Measurements from ENCODE around the gene RPS19BP1.

RPS19BP1 gene, protein sequence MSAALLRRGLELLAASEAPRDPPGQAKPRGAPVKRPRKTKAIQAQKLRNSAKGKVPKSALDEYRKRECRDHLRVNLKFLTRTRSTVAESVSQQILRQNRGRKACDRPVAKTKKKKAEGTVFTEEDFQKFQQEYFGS

DNA sequence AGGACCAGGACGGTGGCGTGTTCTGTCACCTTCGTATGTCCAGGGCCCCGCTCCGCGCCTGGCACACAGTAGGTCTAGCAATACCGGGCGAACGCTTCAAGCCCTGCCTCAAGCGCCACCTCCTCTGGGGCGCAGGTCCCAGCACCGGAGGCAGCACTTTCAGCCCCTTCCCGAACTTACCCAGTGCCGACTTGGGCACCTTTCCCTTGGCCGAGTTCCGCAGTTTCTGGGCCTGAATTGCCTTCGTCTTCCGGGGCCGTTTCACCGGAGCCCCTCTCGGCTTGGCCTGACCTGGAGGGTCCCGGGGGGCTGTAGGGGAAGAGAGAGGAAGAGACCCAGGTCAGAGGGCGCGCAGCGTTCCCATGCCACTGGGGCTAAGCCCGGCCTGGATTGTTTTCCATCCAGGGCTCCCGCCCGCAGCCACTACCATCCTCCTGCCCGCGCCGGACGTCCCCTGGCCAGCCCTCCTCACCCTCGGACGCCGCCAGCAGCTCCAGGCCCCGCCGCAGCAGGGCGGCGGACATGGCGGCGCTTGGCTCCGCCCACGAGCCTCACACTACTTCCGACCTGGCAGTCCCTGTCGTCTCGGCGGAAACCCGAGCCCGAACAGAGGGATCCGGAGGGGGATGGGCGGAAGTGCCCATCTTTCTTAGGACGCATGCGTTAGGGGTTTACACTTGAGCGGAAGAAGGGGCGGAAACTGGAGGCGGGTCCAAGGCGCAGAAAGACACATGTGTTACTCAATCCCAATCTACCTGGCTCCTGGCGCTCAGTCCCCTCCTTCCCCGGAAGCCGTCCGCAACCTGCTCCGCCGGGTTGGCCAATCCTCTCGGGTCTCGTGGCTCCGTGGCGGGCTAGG, at the start of gene RPS19BP1:
Gene RPS19BP1 (minus strand): TSS at position 534 of the 859 bp plus-strand sequence. CDS start 10 bp downstream, at position 524.
- peak; percentile 100 for DNase-seq

DNA sequence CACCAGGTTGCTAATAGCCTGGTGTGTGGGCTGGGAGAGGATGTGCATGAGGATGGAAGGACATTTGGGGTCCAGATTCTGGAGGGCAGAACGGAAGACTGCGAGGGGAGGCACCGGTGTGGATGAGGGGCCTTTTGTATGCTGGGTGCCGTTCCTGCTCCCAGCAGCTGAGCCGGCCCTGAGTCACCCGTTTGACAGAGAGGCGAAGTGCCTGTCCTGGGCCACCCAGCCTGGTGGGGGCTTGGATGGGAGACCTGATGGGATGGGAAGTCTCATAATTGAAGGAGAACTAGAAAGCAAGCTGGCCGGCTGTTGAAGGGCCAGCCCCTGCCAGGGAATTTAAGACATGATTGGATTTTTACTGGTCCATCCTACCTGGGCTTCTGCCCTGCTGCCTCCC, 48.8 kb upstream of the RPS19BP1 start:
- no peak for DNase-seq

DNA sequence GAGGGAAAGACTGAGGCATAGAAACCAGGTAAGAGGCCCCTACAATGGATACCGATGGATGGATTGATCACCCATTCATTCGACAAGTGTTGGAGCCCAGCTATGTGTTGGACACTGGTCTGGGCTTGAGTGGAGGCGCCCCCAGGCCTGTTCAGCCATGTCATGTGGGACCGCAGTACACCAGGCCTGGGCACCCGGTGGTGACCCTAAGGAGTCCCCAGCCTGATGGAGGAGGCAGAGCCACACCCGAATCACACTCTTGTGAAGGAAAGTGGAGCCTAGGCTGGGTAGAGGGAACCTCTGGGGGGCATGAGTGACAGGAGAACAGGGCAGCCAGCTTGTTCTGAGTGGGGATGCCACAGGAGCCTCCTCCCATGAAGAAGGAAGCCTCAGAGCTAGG, 48.2 kb upstream of the RPS19BP1 start:
- no peak for DNase-seq

GRCh38 chr22:39580006-39580441, 47.5 kb upstream of the RPS19BP1 start:
- no peak for DNase-seq

DNA sequence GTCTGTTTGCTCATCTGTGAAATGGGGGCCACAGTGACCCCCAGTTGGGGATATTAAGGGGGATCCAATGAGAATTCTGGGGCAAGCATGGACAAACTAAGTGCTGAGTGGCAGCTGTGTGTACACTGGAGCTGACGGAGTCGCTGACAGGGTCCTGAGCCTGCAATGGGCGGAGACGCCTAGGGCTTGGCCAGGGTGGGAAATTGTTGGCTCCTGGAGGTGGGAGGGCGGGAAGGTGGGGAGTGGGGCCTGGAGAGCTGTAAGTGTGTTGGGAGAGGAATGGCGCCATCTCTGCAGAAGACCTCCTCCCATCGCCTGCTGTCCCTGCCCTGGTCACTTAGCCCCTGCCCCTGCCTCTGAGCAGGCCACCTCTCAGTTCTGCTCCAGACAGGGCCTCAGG, 45.4 kb upstream of the RPS19BP1 start:
- no peak for DNase-seq

DNA sequence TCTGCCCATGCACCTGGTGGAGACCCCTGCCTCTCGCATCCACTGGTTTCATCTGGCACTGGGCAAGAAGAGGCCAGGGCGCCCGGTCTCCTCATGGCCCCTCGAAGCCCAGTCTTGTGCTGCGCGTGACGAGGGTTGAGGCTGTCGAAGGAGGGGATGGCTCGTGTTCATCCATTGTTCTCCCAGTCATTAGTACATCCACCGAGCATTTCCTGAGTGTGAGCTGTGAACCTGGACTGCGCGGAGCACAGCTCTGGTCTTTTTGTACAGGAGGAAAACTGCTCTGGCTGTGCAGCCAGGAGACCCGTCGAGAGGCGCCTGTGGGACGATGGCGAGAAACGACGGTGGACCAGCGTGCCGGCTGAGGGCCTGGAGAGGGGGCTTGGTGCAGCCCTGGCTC, 44.8 kb upstream of the RPS19BP1 start:
- DNase-seq, result no peak

- DNase-seq, result no peak
Observed at GRCh38 chr22:39576027-39576426, 43.5 kb upstream of the RPS19BP1 start.

DNA sequence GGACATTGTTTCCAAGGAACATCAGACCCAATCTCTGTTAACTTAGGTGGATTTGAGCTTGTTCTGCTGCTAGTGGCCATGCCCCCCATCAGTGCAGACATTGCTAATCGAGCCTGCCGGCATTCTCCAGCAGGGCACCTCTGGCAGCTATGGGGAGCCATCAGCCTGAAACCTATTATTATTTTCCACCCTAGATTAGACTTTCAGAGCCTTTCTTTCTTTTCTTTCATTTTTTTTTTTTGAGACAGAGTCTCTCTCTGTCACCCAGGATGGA, 42.9 kb upstream of the RPS19BP1 start:
- no peak for DNase-seq

- DNase-seq, result no peak
Observed at GRCh38 chr22:39574779-39575551, 42.4 kb upstream of the RPS19BP1 start.

GRCh38 chr22:39571538-39571937, 39.0 kb upstream of the RPS19BP1 start:
- no peak for DNase-seq

GRCh38 chr22:39570665-39571064, 38.1 kb upstream of the RPS19BP1 start, which contains the start of gene CACNA1I:
Gene CACNA1I, plus strand, starts transcription at chr22:39570753. Its CDS starts 0 bp downstream, at chr22:39570753.
- DNase-seq, result no peak

DNA sequence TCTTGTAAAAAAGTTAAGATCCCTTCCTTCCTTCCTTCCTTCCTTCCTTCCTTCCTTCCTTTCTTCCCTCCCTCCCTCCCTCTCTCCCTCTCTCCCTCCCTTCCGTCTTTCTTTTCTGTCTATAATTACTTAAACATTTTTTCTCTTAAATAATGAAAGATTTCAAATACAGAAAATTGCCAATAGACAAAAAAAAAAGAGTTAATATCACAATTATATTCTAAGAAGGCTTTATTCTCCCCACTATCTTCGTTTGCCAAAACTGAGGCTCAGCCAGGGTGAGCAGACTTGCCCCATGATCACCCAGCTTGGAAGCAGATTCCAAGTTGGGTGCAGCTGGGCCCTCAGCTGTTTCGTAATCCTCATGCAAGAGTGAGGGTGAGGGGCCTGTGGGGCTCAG, 37.7 kb upstream of the RPS19BP1 start:
- no peak for DNase-seq

DNA sequence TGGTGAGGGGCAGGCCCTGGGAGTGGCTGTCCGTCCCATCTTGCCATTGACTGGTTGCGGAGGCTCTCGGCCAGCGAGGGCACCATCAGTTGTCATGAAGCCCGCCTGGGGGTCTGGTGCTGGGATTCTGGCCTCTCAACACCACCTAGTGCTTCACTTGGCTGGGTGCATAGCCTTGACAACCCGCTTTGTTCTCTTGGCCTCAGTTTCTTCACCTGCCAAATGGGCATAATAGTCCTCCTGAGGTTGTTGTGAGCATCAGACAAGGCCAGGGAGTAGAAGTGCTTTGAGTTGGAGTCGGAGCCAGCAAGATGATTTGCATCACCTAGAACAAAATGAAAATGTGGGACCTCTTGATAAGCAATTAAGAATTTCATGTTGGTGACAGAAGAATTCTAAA, 36.5 kb upstream of the RPS19BP1 start:
- DNase-seq, result no peak

GRCh38 chr22:39568278-39568981, 35.9 kb upstream of the RPS19BP1 start:
- DNase-seq, result no peak

GRCh38 chr22:39567135-39567946, 34.8 kb upstream of the RPS19BP1 start:
- peak; percentile 73 for DNase-seq

DNA sequence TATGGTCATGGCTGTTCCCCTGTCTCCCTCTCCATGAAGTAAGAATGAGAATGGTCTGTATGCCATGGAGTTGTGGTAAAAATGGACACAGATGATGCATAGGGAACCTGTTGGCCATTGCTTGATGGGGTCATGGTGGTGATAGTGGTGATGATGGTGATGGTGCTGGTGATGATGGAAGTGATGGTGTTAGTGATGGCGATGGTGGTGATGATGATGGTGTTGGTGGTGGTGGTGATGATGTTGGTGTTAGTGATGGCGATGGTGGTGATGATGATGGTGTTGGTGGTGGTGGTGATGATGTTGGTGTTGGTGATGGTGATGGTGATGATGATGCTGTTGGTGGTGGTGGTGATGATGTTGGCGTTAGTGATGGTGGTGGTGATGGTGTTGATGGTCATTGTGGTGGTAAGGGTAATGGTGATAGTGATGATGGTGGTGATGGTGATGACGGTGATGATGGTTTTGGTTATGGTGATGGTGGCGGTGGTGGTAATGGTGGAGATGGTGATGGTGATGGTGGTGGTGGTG, 32.9 kb upstream of the RPS19BP1 start:
- DNase-seq, result no peak

DNA sequence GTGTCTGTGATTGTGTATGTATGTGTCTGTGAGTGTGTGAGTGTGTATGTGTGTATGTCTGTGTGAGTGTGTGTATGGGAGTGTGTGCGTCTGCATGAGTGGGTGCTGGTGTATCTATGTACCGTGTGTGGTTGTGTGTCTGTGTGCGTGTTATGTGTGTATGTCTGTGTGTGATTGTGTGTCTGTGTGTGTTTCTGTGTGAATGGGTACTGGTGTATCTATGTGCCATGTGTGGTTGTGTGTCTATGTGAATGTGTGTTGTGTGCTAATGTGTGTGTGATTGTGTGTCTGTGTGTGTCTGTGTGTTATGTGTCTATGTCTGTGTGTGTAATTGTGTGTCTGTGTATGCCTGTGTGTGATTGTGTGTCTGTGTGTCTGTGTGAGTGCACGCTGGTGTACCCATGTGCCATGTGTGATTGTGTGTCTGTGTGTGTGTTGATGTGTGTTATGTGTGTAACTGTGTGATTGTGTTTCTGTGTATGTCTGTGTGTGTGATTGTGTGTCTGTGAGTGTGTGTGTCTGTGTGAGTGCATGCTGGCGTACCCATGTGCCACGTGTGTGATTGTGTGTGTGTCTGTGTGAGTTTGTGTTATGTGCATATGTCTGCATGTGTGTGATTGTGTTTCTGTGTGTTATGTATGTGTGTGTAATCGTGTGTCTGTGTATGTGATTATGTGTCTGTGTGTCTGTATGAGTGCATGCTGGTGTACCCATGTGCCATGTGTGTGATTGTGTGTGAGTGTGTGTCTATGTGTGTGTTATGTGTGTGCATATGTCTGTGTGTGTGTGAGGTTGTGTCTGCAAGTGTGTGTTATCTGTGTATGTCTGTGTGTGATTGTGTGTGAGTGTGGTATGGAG, 31.3 kb upstream of the RPS19BP1 start:
- DNase-seq, result no peak

DNA sequence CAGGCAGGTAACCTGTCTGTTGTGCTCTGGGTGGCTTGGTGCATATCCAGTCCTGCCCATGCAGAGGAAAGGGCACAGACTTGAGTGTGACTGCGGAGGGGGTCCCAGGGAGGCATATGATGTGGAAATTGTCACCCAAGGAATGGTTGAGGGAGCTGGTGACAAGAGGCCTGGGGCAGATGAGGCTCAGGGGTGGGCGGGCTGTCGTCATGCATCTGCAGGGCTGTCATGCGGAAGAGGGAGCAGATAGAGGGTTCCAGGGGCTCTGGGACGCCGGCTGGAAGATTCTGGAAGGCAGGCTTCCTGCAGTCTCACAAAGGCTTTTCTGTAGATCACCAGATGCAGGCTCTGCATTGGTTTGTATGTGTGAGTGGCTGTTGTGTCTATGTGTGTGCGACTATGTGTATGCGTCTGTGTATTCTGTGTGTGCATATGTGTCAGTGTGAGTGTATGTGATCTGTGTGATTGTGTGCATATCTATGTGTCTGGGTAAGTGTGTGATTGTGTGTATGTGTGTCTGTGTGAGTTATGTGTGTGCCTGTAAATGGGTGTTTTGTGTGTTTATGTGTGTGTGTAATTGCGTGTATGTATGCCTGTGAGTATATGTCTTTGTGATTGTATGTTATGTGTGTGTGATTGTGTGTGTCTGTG, 30.4 kb upstream of the RPS19BP1 start:
- DNase-seq, result no peak

DNA sequence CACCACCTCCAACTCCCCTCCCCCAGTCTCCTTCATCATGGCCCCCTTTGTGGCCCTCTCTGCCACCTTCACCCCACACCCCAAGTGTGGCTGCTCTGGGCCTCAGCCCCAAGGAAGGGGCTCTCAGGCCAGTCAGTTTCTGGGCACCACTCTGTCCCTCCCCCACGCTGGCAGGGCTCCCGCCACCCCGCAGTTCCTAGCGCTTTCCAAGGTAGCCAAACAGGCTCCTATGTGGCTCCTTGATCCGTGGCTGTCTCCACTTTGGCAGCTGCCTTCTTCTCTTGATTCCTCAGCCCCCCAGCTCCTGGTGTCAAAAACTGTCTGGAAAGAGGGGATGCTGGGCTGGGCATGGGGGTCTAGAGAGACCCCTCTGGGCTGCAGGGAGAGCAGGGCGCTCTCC, 27.6 kb upstream of the RPS19BP1 start:
- no peak for DNase-seq

DNA sequence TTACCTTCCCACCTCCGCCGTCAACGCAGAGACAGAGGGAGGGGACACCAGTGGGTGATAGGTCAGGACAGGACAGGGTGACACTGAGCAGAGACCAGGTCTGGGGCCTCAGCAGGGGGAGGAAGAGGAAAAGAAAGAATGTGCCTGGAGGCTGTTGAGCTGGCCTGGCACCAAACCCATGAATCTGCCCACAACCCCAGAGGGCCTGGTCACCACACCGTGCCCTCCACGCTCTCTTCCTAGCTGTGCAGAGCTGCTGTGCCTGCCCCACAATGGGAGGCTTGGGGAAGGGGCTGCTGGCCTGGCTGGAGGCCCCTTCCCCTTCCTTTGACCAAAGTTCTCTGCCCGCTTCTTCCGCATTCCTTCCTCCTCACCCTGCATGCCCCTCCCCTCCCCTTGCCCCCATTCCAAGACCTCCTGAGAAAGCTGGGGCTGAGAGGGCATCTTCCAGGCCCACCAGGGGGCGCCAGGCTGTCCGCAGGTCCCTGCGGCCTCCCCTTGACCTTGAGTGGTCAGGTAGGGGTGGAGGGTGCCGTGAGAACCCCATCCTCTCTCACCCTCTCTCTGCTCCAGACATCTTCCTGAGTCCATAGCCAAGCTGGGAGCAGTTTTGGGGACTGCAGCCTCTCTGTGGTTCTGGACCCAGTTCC, 27.0 kb upstream of the RPS19BP1 start:
- DNase-seq, result no peak
